A673 (cell line): Measurements from ENCODE around the gene TNFRSF11A.

Experiments used
- CTCF ChIP-seq: fragments of 300-800, 200-600 bp; sonication (generic); conservative IDR thresholded peaks from 2 replicates; pipeline ENCODE4 v1.5.1; 2017; ENCODE audit warnings: low read depth, mild to moderate bottlenecking, antibody characterized with exemption, low read length, moderate library complexity, mixed read lengths
- EZH2 ChIP-seq: fragments of 200-600 bp; sonication (generic); IDR thresholded peaks from 2 replicates; pipeline ENCODE4 v1.6.1; 2017; ENCODE audit warnings: borderline replicate concordance, low read depth, mild to moderate bottlenecking, mixed read lengths, antibody characterized with exemption, low read length; ENCODE audit not compliant: poor library complexity, severe bottlenecking

GRCh38 chr18:62334120-62334519, 9.0 kb downstream of the TNFRSF11A start:
- TF ChIP-seq CTCF, result no peak
- no peak for TF ChIP-seq EZH2
